Pancreas (tissue), 10 donors: ENCODE data around the gene TUBGCP3. TPM values are rescaled to one million over a fixed set of nuclear protein-coding genes. Genes with fewer than 3 reads are reported as not detected.

Experiments used
- ATAC-seq, 4 donors: fragments of 200-7000 bp; cut with Tn5 transposase; one replicate each; pipeline versions ENCODE4 v1.8.0 to v1.9.1; 2020; ENCODE audit warnings: mild to moderate bottlenecking in 4 of 4, moderate library complexity in 4 of 4
- DNase-seq, 6 donors: peaks; one replicate each; pipeline ENCODE4 v3.0.0-alpha.2; 2020
- FAIRE-seq: peaks from 2 replicates; lab custom pipeline; 2012; peaks lifted over from hg19 to GRCh38; lab: Jason Lieb, UNC
- H3K27ac ChIP-seq, 4 donors: fragments of 200-600 bp; sonication (generic); 1 replicate in 3 of 4; 2 replicates in 1 of 4; pipeline versions ENCODE4 v1.5.0 to v1.8.0; 2020
- H3K27me3 ChIP-seq, 4 donors: fragments of 200-600 bp; one replicate each; pipeline ENCODE4 v1.8.0; 2021
- H3K36me3 ChIP-seq, 3 donors: fragments of 200-600 bp; sonication (generic) in 1 of 3; one replicate each; pipeline versions ENCODE4 v1.5.0 to v1.8.0; 2020 to 2021
- H3K4me1 ChIP-seq, 3 donors: fragments of 200-600 bp; one replicate each; pipeline ENCODE4 v1.8.0; 2021
- H3K4me3 ChIP-seq, 4 donors: fragments of 200-600 bp; sonication (generic) in 2 of 4; one replicate each; pipeline versions ENCODE4 v1.5.0 to v1.8.0; 2020 to 2021
- H3K9me3 ChIP-seq, 4 donors: fragments of 200-600 bp; one replicate each; pipeline ENCODE4 v1.8.0; 2021
- WGBS, 2 donors: extraction: QIAGEN DNeasy Blood & Tissue Kit; methylation state at CpG; one replicate each; pipeline ENCODE4 v1.1.7; 2013; 5-methylcytosine and 5-hydroxymethylcytosine counted together
- intact Hi-C, 3 donors: fragments of 100-400 bp; cut with DNase I; formaldehyde crosslinking; loops; one replicate each; pipeline versions ENCODE4 v1.11.1 to v1.14.2; 2022
- polyA plus RNA-seq, 2 donors: library from polyadenylated mRNA; stranded (reverse); fragments of 200-250 nt; gene quantifications; one replicate each; pipeline ENCODE4 v1.2.3, GENCODE V29; 2013
- total RNA-seq, 6 donors: library from RNA; stranded (reverse); fragmentation: NEBNext Ultra II Directional in 4 of 6; extraction: Animal tissue kit (Norgen Biotek cat#: 25700) in 4 of 6; gene quantifications; one replicate each; pipeline versions ENCODE4 v1.2.1 to v1.2.4, GENCODE V29; 2021 to 2023
- TF ChIP-seq, protein P1 (sequence below), 4 donors: fragments of 200-600 bp; sonication (generic) in 3 of 4; IDR thresholded peaks; one replicate each; pipeline versions ENCODE4 v1.5.0 to v1.8.0; 2021; ENCODE audit warnings: antibody characterized with exemption in 4 of 4
- donor health status: healthy with polysubstance abuse.
- donor health status: DM: no; HTN: no; CAD: no; lungs with moderate emphysema.
- donor health status: DM: no; HTN: no; CAD: no.
- donor health status: control.
- donor health status: control.
- donor health status: Bipolar disorder and iron deficiency.
- donor health status: DM: yes; HTN: yes; CAD: no.
- donor health status: DM: no; HTN: no; CAD: no.
- donor health status: DM: no; HTN: no; CAD: no.
- donor health status: DM: yes; HTN: yes; CAD: no.

TUBGCP3 gene
- total and polyA plus RNA-seq, 8 donors = 6.3 to 20.2 (median 12.6) TPM

- WGBS, 2 donors = 60 to 62% methylated on average over 9 of the region's 9 CpGs
- Histone ChIP-seq H3K27me3 (no peaks in the 10 kb centered on the region), H3K4me1 (peaks cover 4 to 7% (median 7%) of the 10 kb centered on the region in 3 donors), H3K36me3 (no peaks in the 10 kb centered on the region), H3K27ac (no peak overlapping the region), H3K9me3 (no peaks in the 10 kb centered on the region), H3K4me3 (no peak overlapping the region)
- TF ChIP-seq, protein P1, sequence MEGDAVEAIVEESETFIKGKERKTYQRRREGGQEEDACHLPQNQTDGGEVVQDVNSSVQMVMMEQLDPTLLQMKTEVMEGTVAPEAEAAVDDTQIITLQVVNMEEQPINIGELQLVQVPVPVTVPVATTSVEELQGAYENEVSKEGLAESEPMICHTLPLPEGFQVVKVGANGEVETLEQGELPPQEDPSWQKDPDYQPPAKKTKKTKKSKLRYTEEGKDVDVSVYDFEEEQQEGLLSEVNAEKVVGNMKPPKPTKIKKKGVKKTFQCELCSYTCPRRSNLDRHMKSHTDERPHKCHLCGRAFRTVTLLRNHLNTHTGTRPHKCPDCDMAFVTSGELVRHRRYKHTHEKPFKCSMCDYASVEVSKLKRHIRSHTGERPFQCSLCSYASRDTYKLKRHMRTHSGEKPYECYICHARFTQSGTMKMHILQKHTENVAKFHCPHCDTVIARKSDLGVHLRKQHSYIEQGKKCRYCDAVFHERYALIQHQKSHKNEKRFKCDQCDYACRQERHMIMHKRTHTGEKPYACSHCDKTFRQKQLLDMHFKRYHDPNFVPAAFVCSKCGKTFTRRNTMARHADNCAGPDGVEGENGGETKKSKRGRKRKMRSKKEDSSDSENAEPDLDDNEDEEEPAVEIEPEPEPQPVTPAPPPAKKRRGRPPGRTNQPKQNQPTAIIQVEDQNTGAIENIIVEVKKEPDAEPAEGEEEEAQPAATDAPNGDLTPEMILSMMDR (IDR thresholded peaks at IDR 0.05) = no peak
- intact Hi-C loops = no loop called here
- peak in 3 of 4 donors; percentile 35 to 56 (median 47) for ATAC-seq
- FAIRE-seq = no peak
- no peak for DNase-seq
Measured at GRCh38 chr13:112582263-112582662, 5.7 kb downstream of the TUBGCP3 start.

DNA sequence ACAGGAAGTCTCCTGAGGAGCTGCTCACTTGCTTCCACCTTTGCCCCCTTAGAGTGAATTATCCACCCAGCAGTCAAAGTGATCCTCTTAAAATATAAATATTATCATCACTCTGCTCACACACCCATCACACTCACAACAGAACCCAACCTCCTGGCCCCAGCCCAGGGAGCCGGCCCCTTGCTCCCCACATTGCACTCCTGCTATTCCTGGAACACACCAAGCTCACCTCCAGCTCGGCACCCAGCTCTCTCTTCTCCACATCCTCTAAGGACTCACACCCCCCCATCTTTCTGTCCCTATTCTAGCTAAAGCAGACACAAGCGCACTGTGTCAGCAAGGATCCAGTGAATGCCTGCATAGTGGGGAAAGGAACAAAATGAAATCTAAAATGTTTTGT is 7.0 kb downstream of the TUBGCP3 start:
- Histone ChIP-seq H3K36me3 (no peaks in the 10 kb centered on the region), H3K27me3 (no peaks in the 10 kb centered on the region), H3K27ac (no peak overlapping the region), H3K4me3 (no peak overlapping the region), H3K4me1 (peaks cover 0 to 4% (median 0%) of the 10 kb centered on the region in 3 donors), H3K9me3 (no peaks in the 10 kb centered on the region)
- no peak for ATAC-seq
- FAIRE-seq = no peak
- intact Hi-C loops = no loop called here
- no peak for DNase-seq
- WGBS, 2 donors = 90% methylated on average over 3 of the region's 3 CpGs
- TF ChIP-seq, protein P1 (IDR thresholded peaks at IDR 0.05) = no peak

DNA sequence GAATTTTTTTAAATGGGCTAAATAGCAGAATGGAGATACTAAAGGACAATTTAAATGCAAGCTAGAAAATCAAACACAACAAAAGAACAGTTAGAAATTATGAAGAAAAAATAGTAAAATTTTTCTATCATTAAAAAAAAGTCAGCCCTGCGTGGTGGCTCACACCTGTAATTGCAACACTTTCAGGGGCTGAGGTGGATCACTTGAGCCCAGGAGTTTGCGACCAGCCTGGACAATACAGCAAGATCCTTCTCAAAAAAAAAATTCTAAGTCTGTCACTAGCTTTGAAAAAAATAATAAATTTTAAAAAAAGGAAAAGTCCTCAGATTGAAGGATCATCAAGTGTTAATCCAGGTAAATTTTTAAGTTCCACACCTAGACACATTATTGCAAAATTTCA is 7.7 kb downstream of the TUBGCP3 start:
- H3K27ac ChIP-seq = no peak overlapping the region
- no peaks in the 10 kb centered on the region for H3K27me3 ChIP-seq
- FAIRE-seq (no peak), ATAC-seq (no peak), DNase-seq (no peak)
- TF ChIP-seq, protein P1 (IDR thresholded peaks at IDR 0.05) = no peak
- intact Hi-C loops = no loop called here
- H3K9me3 ChIP-seq = no peaks in the 10 kb centered on the region
- peaks cover 5 to 11% (median 7%) of the 10 kb centered on the region in 3 donors for H3K4me1 ChIP-seq
- H3K4me3 ChIP-seq = no peak overlapping the region
- H3K36me3 ChIP-seq = no peaks in the 10 kb centered on the region
- WGBS, 2 donors = 97 to 98% methylated on average over 2 of the region's 2 CpGs

DNA sequence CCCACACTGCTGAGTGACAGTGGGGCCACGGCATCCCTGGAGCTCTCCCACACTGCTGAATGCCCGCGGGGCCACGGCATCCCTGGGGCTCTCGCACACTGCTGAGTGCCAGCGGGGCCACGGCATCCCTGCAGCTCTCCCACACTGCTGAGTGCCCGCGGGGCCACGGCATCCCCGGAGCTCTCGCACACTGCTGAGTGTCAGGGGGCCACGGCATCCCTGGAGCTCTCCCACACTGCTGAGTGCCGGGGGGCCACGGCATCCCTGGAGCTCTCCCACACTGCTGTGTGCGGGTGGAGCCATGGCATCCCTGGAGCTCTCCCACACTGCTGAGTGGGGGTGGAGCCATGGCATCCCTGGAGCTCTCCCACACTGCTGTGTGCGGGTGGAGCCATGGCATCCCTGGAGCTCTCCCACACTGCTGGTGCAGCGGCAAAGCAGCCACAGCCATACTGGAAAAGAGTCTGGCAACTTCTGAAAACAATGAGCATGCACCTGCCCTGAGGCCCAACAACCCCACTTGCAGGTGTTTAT is 8.6 kb downstream of the TUBGCP3 start:
- 96% methylated on average over 18 of the region's 18 CpGs for WGBS, 2 donors
- FAIRE-seq (no peak), ATAC-seq (no peak), DNase-seq (no peak)
- Histone ChIP-seq H3K4me1 (peaks cover 11 to 19% (median 12%) of the 10 kb centered on the region in 3 donors), H3K27me3 (no peaks in the 10 kb centered on the region), H3K36me3 (no peaks in the 10 kb centered on the region), H3K9me3 (no peaks in the 10 kb centered on the region), H3K27ac (no peak overlapping the region), H3K4me3 (no peak overlapping the region)
- TF ChIP-seq, protein P1 (IDR thresholded peaks at IDR 0.05) = no peak
- intact Hi-C loops = no loop called here

- Histone ChIP-seq H3K27me3 (no peaks in the 10 kb centered on the region), H3K4me3 (no peak overlapping the region), H3K27ac (no peak overlapping the region), H3K9me3 (no peaks in the 10 kb centered on the region), H3K36me3 (no peaks in the 10 kb centered on the region), H3K4me1 (peaks cover 11 to 19% (median 12%) of the 10 kb centered on the region in 3 donors)
- TF ChIP-seq, protein P1 (IDR thresholded peaks at IDR 0.05) = no peak
- peak; percentile 34 for FAIRE-seq
- no peak for DNase-seq
- ATAC-seq = no peak
- intact Hi-C loops = no loop called here
Measured at GRCh38 chr13:112576768-112577167, 11.2 kb downstream of the TUBGCP3 start.
